Colon (tissue), 2 donors: ENCODE measurements around the gene WT1.

Source experiments
- FAIRE-seq: peaks from 2 replicates; lab custom pipeline; 2012; peaks lifted over from hg19 to GRCh38; lab: Jason Lieb, UNC
- donor health status: control.
- donor health status: control.

The WT1 gene

GRCh38 chr11:32421992-32422391 is 13.3 kb downstream of the WT1 start:
- no peak for FAIRE-seq

- FAIRE-seq = no peak
Measured at GRCh38 chr11:32420937-32421901, 14.1 kb downstream of the WT1 start.

- FAIRE-seq = no peak
Measured at GRCh38 chr11:32420139-32420538, 15.2 kb downstream of the WT1 start.

- FAIRE-seq = no peak
Measured at GRCh38 chr11:32418836-32419235, 16.5 kb downstream of the WT1 start.

- no peak for FAIRE-seq
Measured at GRCh38 chr11:32417806-32418205, 17.5 kb downstream of the WT1 start.

- FAIRE-seq = no peak
Measured at GRCh38 chr11:32416301-32416700, 19.0 kb downstream of the WT1 start.

GRCh38 chr11:32414925-32415324 is 20.4 kb downstream of the WT1 start:
- FAIRE-seq = no peak

GRCh38 chr11:32411942-32412615 is 23.3 kb downstream of the WT1 start:
- no peak for FAIRE-seq

- FAIRE-seq = no peak
Measured at GRCh38 chr11:32405592-32405991, 29.7 kb downstream of the WT1 start.

- FAIRE-seq = no peak
Measured at GRCh38 chr11:32402836-32403235, 32.5 kb downstream of the WT1 start.

- FAIRE-seq = no peak
Measured at GRCh38 chr11:32400670-32401369, 34.5 kb downstream of the WT1 start.

GRCh38 chr11:32400196-32400595 is 35.1 kb downstream of the WT1 start:
- FAIRE-seq = no peak

GRCh38 chr11:32396991-32397390 is 38.3 kb downstream of the WT1 start:
- no peak for FAIRE-seq

GRCh38 chr11:32396331-32396730 is 39.0 kb downstream of the WT1 start:
- no peak for FAIRE-seq

GRCh38 chr11:32395127-32395526 is 40.2 kb downstream of the WT1 start:
- FAIRE-seq = no peak

- no peak for FAIRE-seq
Measured at GRCh38 chr11:32392840-32393239, 42.5 kb downstream of the WT1 start.

- no peak for FAIRE-seq
Measured at GRCh38 chr11:32391956-32392553, 43.3 kb downstream of the WT1 start.

- FAIRE-seq = no peak
Measured at GRCh38 chr11:32391479-32391878, 43.9 kb downstream of the WT1 start.

GRCh38 chr11:32390712-32391111 is 44.6 kb downstream of the WT1 start:
- FAIRE-seq = no peak

- FAIRE-seq = no peak
Measured at GRCh38 chr11:32388871-32389770, 46.2 kb downstream of the WT1 start.

- FAIRE-seq = no peak
Measured at GRCh38 chr11:32388365-32388764, 47.0 kb downstream of the WT1 start.
